Fibroblast of peridontal ligament (primary cell): ENCODE measurements around the gene MMD2.

Source experiments
- DNase-seq: peaks from one replicate; pipeline ENCODE4 v3.0.0-alpha.2; 2010; ENCODE audit errors: extremely low read depth

Gene MMD2

DNA sequence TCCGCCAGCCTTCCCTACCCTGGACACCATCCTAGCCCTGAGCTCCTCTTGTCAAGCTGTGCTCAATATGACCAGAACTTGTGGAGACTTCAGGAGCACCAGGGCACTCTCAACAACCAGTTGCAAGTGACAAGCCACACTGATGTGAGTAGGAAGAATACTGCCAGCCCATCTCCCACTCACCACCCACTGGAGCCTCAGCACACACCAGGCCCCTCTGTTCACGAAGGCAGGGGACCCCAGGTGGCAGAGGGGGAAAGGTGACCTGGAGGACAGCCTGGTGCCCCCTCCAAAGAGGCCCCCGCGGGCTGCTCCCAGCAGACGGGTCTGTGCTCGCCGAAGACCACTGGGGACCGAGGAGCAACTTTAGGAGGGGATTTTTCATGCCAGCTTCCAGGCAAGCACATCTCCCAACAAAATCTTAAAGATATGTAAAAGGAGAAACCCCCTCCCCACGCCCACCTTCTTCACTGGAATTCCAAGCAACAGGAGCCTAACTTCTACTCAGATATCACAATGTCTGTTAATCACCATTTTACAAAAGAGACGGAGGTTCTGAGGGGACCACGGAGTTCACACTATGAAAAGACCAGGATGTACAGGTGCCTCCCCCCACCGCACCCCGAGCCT is 1.0 kb downstream of the MMD2 start:
- no peak for DNase-seq

GRCh38 chr7:4951903-4952636 is 6.9 kb downstream of the MMD2 start:
- no peak for DNase-seq

DNA sequence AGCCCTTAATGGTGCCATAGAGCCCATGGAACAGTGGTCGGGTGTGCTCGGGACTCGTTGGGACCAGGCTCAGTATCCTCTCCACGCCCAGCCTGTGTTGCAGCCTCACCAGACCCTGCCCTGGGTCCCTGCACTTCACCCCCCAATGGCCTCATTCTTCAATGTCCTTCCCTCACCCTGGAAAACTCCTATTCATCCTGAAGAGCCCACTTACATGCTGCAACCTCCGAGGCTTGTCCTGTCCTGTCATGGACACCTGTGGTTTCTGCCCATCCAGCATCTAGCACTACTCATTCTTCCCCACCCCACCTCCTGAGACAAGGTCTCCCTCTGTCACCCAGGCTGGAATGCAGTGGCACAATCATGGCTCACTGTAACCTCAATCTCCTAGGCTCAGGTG is 7.7 kb downstream of the MMD2 start:
- DNase-seq = no peak

DNA sequence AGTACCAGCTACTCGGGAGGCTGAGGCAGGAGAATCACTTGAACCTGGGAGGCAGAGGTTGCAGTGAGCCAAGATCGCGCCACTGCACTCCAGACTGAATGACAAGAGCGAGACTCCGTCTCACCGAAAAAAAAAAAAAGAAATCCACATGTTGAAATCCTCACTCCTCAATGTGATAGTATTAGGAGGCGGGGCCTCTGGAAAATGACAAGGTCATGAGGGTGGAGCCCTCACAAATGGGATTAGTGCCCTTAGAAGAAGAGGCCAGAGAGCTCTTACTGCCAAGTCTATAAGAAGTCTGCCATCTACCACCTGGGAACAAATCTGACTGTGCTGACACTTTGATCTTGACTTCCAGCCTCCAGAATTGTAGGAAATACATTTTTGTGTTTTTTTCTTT is 10.6 kb downstream of the MMD2 start:
- DNase-seq = no peak

GRCh38 chr7:4945949-4946348 is 13.0 kb downstream of the MMD2 start:
- no peak for DNase-seq

- DNase-seq = no peak
Measured at GRCh38 chr7:4944939-4945338, 14.0 kb downstream of the MMD2 start.

DNA sequence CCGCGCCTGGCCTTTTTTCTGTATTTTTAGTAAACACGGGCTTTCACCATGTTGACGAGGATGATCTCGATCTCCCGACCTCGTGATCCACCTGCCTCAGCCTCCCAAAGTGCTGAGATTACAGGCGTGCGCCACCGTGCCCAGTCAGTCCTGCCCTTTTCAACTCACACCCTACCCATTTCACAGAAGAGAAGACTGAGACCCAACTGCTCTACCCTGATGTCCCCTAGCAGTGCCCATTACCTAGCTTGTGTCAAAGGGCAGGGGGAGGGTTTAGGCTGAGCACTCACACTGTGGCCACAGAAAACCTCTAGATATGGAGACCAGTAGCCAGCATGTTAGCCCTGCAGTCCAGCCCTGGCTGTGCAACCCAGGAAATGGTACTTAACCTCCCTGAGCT is 15.7 kb downstream of the MMD2 start:
- DNase-seq = no peak

DNA sequence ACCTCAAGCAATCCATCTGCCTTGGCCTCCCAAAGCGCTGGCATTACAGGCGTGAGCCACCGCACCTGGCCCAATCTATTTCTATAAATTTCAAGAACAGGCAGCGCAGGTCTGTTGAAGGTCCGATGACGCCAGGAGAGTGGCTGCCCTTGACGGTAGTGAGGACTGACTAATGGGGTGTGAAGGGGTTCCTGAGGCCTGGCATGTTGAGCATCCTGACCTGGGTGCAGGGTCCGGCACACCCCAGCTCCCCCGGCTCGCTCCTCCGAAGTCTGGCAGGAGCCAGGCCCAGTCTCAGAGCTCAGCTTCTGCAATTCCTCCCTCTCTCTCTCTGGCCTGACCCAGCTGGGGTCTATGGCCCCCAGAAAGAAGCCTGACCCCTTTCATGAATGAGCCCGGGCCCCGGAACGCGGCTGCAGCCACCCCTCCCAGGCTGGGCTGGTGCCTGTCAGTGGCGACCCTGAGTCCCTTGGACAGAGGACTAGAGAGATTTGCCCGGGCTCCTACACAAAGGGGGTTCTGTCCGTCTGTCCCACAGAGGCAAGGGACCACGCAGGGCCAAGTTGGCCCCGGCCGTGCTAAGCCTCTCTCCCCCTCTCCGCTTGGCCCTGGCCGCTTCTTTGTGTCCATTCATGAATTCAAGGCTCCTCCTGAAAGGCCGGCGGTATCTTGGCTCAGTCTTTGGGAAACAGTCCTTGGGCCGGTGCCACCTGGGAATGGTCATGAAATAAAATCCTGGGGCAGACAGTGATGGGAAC is 18.8 kb downstream of the MMD2 start:
- DNase-seq = no peak

GRCh38 chr7:4937411-4937810 is 21.6 kb downstream of the MMD2 start:
- DNase-seq = no peak

DNA sequence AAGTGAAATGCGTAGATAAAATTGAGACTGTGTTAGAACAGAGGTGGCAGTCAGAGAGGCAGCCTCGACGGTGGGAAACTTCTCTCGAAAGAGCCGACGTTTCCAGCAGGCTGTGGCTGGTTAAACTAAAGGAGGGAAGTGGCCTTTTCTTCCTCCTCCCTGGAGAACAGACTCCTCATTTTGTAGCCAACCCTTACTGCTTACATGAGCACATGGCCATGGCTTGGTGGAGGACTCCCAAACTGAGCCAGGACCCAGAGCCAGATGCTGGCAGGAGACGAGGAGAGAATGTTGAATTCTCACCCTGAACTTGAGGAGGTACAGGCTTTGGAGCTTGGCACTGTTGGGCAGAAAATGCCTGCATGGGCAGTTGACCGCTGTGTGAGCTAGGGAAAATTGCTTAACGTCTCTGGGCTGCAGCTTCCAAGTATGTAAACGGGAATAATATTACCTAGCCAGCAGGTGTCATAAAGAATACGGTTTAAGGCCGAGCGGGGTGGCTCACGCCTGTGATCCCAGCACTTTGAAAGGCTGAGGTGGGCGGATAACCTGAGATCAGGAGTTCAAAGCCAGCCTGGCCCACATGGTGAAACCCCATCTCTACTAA is 24.5 kb downstream of the MMD2 start:
- DNase-seq = no peak

GRCh38 chr7:4931943-4932342 is 27.0 kb downstream of the MMD2 start:
- DNase-seq = no peak

DNA sequence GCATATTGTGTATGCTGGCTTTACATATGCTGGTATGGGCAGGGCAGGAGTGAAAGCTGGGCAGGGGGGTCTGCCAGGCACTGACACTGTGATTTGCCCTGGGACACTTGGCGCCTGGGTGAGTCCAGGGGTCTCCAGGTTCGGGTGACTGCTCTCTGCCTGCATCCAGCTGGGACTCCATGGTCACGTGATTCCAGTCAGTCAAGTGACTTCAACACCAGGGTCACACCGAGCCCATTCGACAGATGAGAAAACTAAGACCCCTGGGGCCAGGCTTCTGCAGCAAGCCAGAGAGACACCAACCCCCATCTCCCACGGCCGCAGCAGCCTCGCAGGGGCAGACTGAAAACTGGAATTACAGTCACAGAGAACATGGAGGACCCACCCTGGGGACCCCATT is 30.0 kb downstream of the MMD2 start:
- DNase-seq = no peak

DNA sequence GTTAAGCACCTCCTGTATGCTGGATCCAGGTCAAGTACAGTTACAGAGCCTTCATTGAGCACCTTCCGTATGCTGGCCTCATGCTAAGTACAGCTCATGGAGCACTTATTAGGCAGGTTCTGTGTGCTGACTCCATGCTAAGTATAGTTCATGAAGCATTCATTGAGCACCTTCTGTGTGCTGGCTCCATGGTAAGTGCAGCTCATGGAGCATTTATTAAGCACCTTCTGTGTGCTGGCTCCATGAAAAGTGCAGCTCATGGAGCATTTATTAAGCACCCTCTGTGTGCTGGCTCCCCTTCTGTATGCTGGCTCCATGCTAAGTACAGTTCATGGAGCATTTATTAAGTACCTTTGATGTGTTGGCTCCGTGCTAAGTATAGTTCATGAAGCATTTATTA is 30.5 kb downstream of the MMD2 start:
- DNase-seq = no peak

- no peak for DNase-seq
Measured at GRCh38 chr7:4919969-4920766, 38.8 kb downstream of the MMD2 start.

DNA sequence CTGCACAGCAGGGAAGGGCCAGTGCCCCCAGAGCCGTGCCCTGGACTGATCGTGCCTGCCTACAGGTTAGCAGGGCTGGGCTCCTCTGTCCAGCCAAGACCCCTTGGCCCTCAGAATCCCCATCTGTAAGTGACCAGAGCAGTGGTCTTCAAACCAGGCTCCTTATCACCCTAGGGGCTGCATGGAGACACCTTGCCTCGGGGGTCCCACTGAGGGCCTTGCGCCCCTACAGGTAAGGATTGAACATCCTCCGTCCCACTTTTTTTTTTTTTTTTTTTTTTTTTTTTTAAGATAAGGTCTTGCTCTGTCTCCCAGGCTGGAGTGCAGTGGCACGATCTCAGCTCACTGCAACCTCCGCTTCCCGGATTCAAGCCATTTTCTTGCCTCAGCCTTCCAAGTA is 42.9 kb downstream of the MMD2 start:
- DNase-seq = no peak

- DNase-seq = no peak
Measured at GRCh38 chr7:4911111-4911828, 47.7 kb downstream of the MMD2 start.

- DNase-seq = no peak
Measured at GRCh38 chr7:4906682-4907081, 52.3 kb downstream of the MMD2 start.

- no peak for DNase-seq
Measured at GRCh38 chr7:4905171-4905570, 53.8 kb downstream of the MMD2 start.

- DNase-seq = no peak
Measured at GRCh38 chr7:4904346-4904745, 54.6 kb downstream of the MMD2 start.

DNA sequence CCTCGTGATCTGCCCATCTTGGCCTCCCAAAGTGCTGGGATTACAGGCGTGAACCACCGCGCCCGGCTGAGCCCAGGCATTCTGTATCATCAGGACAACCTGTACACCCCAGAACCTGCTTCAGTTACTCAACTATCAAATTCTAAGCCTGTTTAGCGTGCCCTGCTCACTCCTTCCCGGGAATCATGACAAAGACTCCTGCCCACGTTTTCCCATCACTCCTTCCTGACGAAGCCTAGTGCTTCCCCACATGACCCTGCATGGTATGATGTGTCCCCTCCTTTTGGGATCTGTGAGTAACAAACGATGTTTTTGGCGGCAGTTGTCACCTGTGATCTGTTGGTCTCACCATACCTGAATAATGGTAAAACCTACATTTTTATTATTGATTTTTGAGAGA is 63.2 kb downstream of the MMD2 start:
- no peak for DNase-seq

DNA sequence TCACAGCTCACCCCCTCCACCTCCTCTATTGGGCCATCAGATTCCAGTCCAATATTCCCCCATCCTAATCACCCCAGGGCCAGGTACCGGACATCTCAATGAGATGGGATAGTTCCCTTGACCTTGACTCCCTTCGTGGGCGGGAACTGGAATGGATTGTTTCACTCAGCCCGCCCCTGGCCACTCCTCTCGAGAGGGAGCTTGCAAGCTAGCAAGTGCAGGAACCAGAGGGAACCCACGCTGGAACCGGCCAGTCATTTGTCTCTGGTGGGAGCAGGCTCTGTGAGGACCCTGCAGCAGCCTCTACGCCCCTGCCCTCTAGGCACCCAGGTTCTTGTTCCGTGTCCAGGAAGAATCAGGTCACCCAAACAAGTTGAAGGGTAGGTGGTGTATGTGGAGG is 64.5 kb downstream of the MMD2 start:
- no peak for DNase-seq
